ENCODE data around the gene RGS14. TPM values are rescaled to one million over a fixed set of nuclear protein-coding genes. Genes with fewer than 3 reads are reported as not detected.

The RGS14 gene
- total RNA-seq, 4 donors from 2014 or later = 16.5 to 49.6 (median 24.4) TPM

DNA sequence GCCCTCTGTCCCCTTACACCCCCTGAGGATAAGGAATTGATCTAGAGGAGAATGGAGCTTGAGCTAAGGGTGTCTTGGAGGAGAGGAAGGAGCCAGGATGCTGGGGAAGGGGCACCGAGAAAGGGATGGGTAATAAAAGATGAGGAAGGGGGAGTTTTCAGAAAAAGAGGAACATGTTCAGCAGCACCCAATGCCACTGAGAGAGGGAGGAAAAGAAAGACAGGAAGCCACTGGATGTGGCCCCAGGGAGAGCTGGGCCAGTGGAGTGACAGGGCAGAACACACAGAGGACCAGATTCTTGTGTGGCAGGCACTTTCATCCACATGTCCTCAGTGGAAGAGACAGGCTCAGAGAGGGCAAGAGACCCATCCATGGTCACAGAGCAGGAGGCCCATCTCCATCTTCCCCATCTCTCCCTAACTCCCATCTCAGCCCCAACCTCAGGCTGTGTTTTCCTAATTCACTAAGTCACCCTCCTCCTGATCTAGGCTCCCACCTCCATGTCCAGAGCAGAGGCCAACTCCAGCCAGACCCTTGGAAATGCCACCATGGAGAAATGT is 35.6 kb downstream of the RGS14 start:
- WGBS, 2 donors (ENCODE audit: low coverage in 1 of 2) = 64 to 67% methylated on average over 1 of the region's 1 CpG
- TF ChIP-seq POLR2A (IDR thresholded peaks at IDR 0.05) (no peak), EP300 (IDR thresholded peaks at IDR 0.05; ENCODE audit: low read depth) (no peak), POLR2AphosphoS5 (IDR thresholded peaks at IDR 0.05) (no peak)
- TF ChIP-seq, protein P1, sequence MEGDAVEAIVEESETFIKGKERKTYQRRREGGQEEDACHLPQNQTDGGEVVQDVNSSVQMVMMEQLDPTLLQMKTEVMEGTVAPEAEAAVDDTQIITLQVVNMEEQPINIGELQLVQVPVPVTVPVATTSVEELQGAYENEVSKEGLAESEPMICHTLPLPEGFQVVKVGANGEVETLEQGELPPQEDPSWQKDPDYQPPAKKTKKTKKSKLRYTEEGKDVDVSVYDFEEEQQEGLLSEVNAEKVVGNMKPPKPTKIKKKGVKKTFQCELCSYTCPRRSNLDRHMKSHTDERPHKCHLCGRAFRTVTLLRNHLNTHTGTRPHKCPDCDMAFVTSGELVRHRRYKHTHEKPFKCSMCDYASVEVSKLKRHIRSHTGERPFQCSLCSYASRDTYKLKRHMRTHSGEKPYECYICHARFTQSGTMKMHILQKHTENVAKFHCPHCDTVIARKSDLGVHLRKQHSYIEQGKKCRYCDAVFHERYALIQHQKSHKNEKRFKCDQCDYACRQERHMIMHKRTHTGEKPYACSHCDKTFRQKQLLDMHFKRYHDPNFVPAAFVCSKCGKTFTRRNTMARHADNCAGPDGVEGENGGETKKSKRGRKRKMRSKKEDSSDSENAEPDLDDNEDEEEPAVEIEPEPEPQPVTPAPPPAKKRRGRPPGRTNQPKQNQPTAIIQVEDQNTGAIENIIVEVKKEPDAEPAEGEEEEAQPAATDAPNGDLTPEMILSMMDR (IDR thresholded peaks at IDR 0.05) = no peak
- H3K4me3 ChIP-seq = no peak overlapping the region
- peaks cover 0 to 14% (median 6%) of the 10 kb centered on the region in 4 donors for H3K4me1 ChIP-seq
- H3K27ac ChIP-seq = no peak overlapping the region
- in situ Hi-C loops (cut with MboI; ENCODE audit: low pct_ligation_motif_present in 1 of 4, low pct_unique_long_range_greater_than_20kb in 1 of 4, low sequenced_read_pairs in 3 of 4) = loop anchor here in 3 of 4 donors (5.0 to 25.0 kb wide), 5 partner anchors 52 to 119 kb away; partner anchors contain the start of genes DOK3 (in 2 of the 3), PRR7 (in 2 of the 3) and DDX41 (in 1 of the 3)
- intact Hi-C loops (cut with DNase I; ENCODE audit: low total_unique reads) = loop anchor here (2.0 kb wide), 1 partner anchor 108 kb away; no protein-coding TSS in a partner anchor
- no peaks in the 10 kb centered on the region for H3K9me3 ChIP-seq
- no peaks in the 10 kb centered on the region for H3K36me3 ChIP-seq
- H3K27me3 ChIP-seq = no peaks in the 10 kb centered on the region
- DNase-seq = no peak

- in situ Hi-C loops (cut with MboI; ENCODE audit: low pct_ligation_motif_present in 1 of 4, low pct_unique_long_range_greater_than_20kb in 1 of 4, low sequenced_read_pairs in 3 of 4) (loop anchor here in 3 of 4 donors (5.0 to 25.0 kb wide), 5 partner anchors 51 to 118 kb away; partner anchors contain the start of genes DOK3 (in 2 of the 3), PRR7 (in 2 of the 3) and DDX41 (in 1 of the 3)), intact Hi-C loops (cut with DNase I; ENCODE audit: low total_unique reads) (loop anchor here (2.0 kb wide), 1 partner anchor 107 kb away; no protein-coding TSS in a partner anchor)
- no peak for TF ChIP-seq POLR2A (IDR thresholded peaks at IDR 0.05)
- no peak for TF ChIP-seq EP300 (IDR thresholded peaks at IDR 0.05; ENCODE audit: low read depth)
- TF ChIP-seq, protein P1 (IDR thresholded peaks at IDR 0.05) = no peak
- TF ChIP-seq POLR2AphosphoS5 (IDR thresholded peaks at IDR 0.05) = no peak
- Histone ChIP-seq H3K4me1 (peaks cover 0 to 14% (median 6%) of the 10 kb centered on the region in 4 donors), H3K36me3 (no peaks in the 10 kb centered on the region), H3K4me3 (no peak overlapping the region), H3K9me3 (no peaks in the 10 kb centered on the region), H3K27ac (no peak overlapping the region), H3K27me3 (no peaks in the 10 kb centered on the region)
- no peak for DNase-seq
- WGBS, 2 donors (ENCODE audit: low coverage in 1 of 2) = 79% methylated on average over 5 of the region's 5 CpGs; no CpG with 5 or more reads in 1 of the 2 donors
Observed at GRCh38 chr5:177393990-177394389, 36.3 kb downstream of the RGS14 start.

- Histone ChIP-seq H3K27me3 (peaks cover 19% of the 10 kb centered on the region), H3K4me1 (peaks cover 0 to 11% (median 11%) of the 10 kb centered on the region in 4 donors), H3K4me3 (no peak overlapping the region), H3K36me3 (no peaks in the 10 kb centered on the region), H3K27ac (no peak overlapping the region), H3K9me3 (no peaks in the 10 kb centered on the region)
- DNase-seq = no peak
- in situ Hi-C loops (cut with MboI; ENCODE audit: low pct_ligation_motif_present in 1 of 4, low pct_unique_long_range_greater_than_20kb in 1 of 4, low sequenced_read_pairs in 3 of 4) = loop anchor here in 3 of 4 donors (10.0 to 25.0 kb wide), 3 partner anchors 49 to 116 kb away; partner anchors contain the start of genes DOK3 (in 2 of the 3), DDX41 (in 1 of the 3) and PRR7 (in 1 of the 3)
- no peak for TF ChIP-seq POLR2AphosphoS5 (IDR thresholded peaks at IDR 0.05)
- no peak for TF ChIP-seq POLR2A (IDR thresholded peaks at IDR 0.05)
- TF ChIP-seq, protein P1 (IDR thresholded peaks at IDR 0.05) = no peak
- TF ChIP-seq EP300 (IDR thresholded peaks at IDR 0.05; ENCODE audit: low read depth) = no peak
- intact Hi-C loops (cut with DNase I; ENCODE audit: low total_unique reads) = no loop called here
- WGBS, 2 donors (ENCODE audit: low coverage in 1 of 2) = 81% methylated on average over 7 of the region's 8 CpGs; no CpG with 5 or more reads in 1 of the 2 donors
Observed at GRCh38 chr5:177396078-177396477, 38.4 kb downstream of the RGS14 start.

DNA sequence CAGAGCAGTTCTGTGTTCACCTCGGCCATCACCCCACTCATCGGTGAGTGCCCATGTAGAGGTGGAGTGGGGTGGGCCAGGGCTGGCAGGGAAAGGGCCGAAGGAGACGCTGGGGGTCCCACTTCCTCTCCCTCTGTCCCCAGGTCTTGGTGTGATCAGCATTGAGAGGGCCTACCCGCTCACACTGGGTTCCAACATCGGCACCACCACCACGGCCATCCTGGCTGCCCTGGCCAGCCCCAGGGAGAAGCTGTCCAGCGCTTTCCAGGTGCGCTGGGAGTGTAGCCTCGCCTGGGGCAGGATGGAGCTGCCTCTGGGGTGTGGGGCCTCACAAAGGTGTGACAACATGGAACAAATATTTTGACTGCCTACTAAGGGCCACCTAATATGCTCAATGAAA is 39.1 kb downstream of the RGS14 start:
- Histone ChIP-seq H3K27ac (no peak overlapping the region), H3K4me3 (no peak overlapping the region), H3K36me3 (no peaks in the 10 kb centered on the region), H3K9me3 (no peaks in the 10 kb centered on the region), H3K4me1 (peaks cover 0 to 11% (median 11%) of the 10 kb centered on the region in 4 donors), H3K27me3 (peaks cover 27% of the 10 kb centered on the region)
- intact Hi-C loops (cut with DNase I; ENCODE audit: low total_unique reads) (no loop called here), in situ Hi-C loops (cut with MboI; ENCODE audit: low pct_ligation_motif_present in 1 of 4, low pct_unique_long_range_greater_than_20kb in 1 of 4, low sequenced_read_pairs in 3 of 4) (loop anchor here in 3 of 4 donors (10.0 to 25.0 kb wide), 3 partner anchors 48 to 115 kb away; partner anchors contain the start of genes DOK3 (in 2 of the 3), DDX41 (in 1 of the 3) and PRR7 (in 1 of the 3))
- DNase-seq = no peak
- WGBS, 2 donors (ENCODE audit: low coverage in 1 of 2) = 93% methylated on average over 10 of the region's 10 CpGs; no CpG with 5 or more reads in 1 of the 2 donors
- TF ChIP-seq, protein P1 (IDR thresholded peaks at IDR 0.05) = no peak
- TF ChIP-seq POLR2A (IDR thresholded peaks at IDR 0.05) (no peak), POLR2AphosphoS5 (IDR thresholded peaks at IDR 0.05) (no peak), EP300 (IDR thresholded peaks at IDR 0.05; ENCODE audit: low read depth) (no peak)
